Measurements from ENCODE around the gene RAPGEF4. TPM values are rescaled to one million over a fixed set of nuclear protein-coding genes. Genes with fewer than 3 reads are reported as not detected.

The RAPGEF4 gene
- total RNA-seq, 1 experiment from 2014 or later = 0.59 TPM

- BruUV-seq (replicated peaks) = no TSS peak
- CTCF ChIA-PET = no interaction called here
These were observed 188.5 kb downstream of the RAPGEF4 start for GRCh38 chr2:172924097-172924660.

More at GRCh38 chr2:172924097-172924660, 188.5 kb downstream of the RAPGEF4 start:
- intact Hi-C loops (cut with micrococcal nuclease) = no loop called here
- RAD21 ChIA-PET (ENCODE audit: low non-redundant PET in 1 of 2, low total read pairs in 2 of 2, uncharacterized antibody in 2 of 2, unreplicated experiment in 2 of 2) = no interaction called here
- H3K4me3 ChIP-seq (replicated peaks in 1 of 2; ENCODE audit: low read depth in 1 of 2, low read length in 2 of 2) = no peak overlapping the region
- H3K36me3 ChIP-seq (ENCODE audit: control insufficient read depth in 1 of 2, insufficient read depth in 2 of 2, low read length in 2 of 2) = no peaks in the 10 kb centered on the region
- H3K27ac ChIP-seq (ENCODE audit: low read depth, low read length) = no peak overlapping the region
- POLR2A ChIA-PET = no interaction called here
- no peaks in the 10 kb centered on the region for H3K27me3 ChIP-seq (ENCODE audit: insufficient read depth, low read length)
- no peak overlapping the region for H2AFZ ChIP-seq (ENCODE audit: low read depth, low read length, poor library complexity, severe bottlenecking)
- no peaks in the 10 kb centered on the region for H3K9me3 ChIP-seq (ENCODE audit: control insufficient read depth in 1 of 2, insufficient read depth in 1 of 2, low read depth in 1 of 2, low read length in 2 of 2)
- H3K4me1 ChIP-seq (ENCODE audit: control insufficient read depth in 1 of 2, insufficient read depth in 2 of 2, low read length in 2 of 2) = no peaks in the 10 kb centered on the region
- no peak for DNase-seq (ENCODE audit: low read depth, low spot score)
- TF ChIP-seq EZH2 (IDR thresholded peaks at IDR 0.05) = no peak
- no peak for TF ChIP-seq ZFX (IDR thresholded peaks at IDR 0.05)
- no peak for TF ChIP-seq ZBTB33 (IDR thresholded peaks at IDR 0.05; ENCODE audit: extremely low read depth, insufficient replicate concordance, low read length)
- TF ChIP-seq SIN3A (IDR thresholded peaks at IDR 0.05; ENCODE audit: low read depth) = no peak
- TF ChIP-seq ZNF274 (IDR thresholded peaks at IDR 0.05; ENCODE audit: low read depth, low read length) = no peak
- no peak for TF ChIP-seq POLR2AphosphoS5 (IDR thresholded peaks at IDR 0.05; ENCODE audit: low read depth, low read length)
- TF ChIP-seq CEBPB (IDR thresholded peaks at IDR 0.05; ENCODE audit: low read depth) = no peak
- no peak for TF ChIP-seq ATF3 (IDR thresholded peaks at IDR 0.05)
- no peak for TF ChIP-seq CBX3 (IDR thresholded peaks at IDR 0.05; ENCODE audit: low read depth)
- TF ChIP-seq SP1 (IDR thresholded peaks at IDR 0.05; ENCODE audit: low read depth) = no peak
- TF ChIP-seq POLR2A (IDR thresholded peaks at IDR 0.05; ENCODE audit: borderline replicate concordance, extremely low read depth, insufficient read depth, insufficient read length) = no peak
- TF ChIP-seq YY1 (IDR thresholded peaks at IDR 0.05; ENCODE audit: extremely low read depth, insufficient replicate concordance, low read depth, low read length) = no peak
- no peak for TF ChIP-seq JUND (IDR thresholded peaks at IDR 0.05)
- no peak for TF ChIP-seq SRF (IDR thresholded peaks at IDR 0.05; ENCODE audit: low read depth)
- TF ChIP-seq FOSL1 (IDR thresholded peaks at IDR 0.05; ENCODE audit: low read depth) = no peak
- no peak for TF ChIP-seq MAX (IDR thresholded peaks at IDR 0.05)
- H4K20me1 ChIP-seq (ENCODE audit: insufficient read depth) = no peaks in the 10 kb centered on the region
- no peak overlapping the region for H3K4me2 ChIP-seq (ENCODE audit: low read length)
- no peaks in the 10 kb centered on the region for H3K9me2 ChIP-seq (ENCODE audit: insufficient read depth)
- H3K9ac ChIP-seq (ENCODE audit: low read length) = no peak overlapping the region
- no peaks in the 10 kb centered on the region for H3K79me2 ChIP-seq (ENCODE audit: insufficient read depth, low read length)
- ATAC-seq = no peak
